Omental fat pad (tissue), 4 donors: ENCODE results near the gene RASL11B. TPM values are rescaled to one million over a fixed set of nuclear protein-coding genes. Genes with fewer than 3 reads are reported as not detected.

ENCODE experiments used
- ATAC-seq: fragments of 150-250 bp; one replicate; pipeline ENCODE4 v1.9.1; 2016; ENCODE audit warnings: mild to moderate bottlenecking, moderate library complexity; ENCODE audit not compliant: low FRiP score
- DNase-seq: peaks from one replicate; pipeline ENCODE4 v3.0.0-alpha.2; 2019; ENCODE audit warnings: low spot score
- total RNA-seq, 4 donors: library from RNA; depleted of rRNA; stranded (reverse); fragments of >200 nt; gene quantifications; one replicate each; pipeline ENCODE4 v1.1.0, GENCODE V29; 2016
- TF ChIP-seq, protein P1 (sequence below), 3 donors: fragments of 450-650 bp; IDR thresholded peaks; one replicate each; pipeline ENCODE4 v1.5.1; 2016 to 2017; ENCODE audit warnings: antibody characterized with exemption in 3 of 3, mild to moderate bottlenecking in 3 of 3, moderate library complexity in 2 of 3

RASL11B gene
- total RNA-seq, 4 donors from 2014 or later, result 0.56 to 1.9 (median 1.7) TPM; not detected in 1

GRCh38 chr4:52890521-52890791 is 28.3 kb downstream of the RASL11B start:
- TF ChIP-seq, protein P1, sequence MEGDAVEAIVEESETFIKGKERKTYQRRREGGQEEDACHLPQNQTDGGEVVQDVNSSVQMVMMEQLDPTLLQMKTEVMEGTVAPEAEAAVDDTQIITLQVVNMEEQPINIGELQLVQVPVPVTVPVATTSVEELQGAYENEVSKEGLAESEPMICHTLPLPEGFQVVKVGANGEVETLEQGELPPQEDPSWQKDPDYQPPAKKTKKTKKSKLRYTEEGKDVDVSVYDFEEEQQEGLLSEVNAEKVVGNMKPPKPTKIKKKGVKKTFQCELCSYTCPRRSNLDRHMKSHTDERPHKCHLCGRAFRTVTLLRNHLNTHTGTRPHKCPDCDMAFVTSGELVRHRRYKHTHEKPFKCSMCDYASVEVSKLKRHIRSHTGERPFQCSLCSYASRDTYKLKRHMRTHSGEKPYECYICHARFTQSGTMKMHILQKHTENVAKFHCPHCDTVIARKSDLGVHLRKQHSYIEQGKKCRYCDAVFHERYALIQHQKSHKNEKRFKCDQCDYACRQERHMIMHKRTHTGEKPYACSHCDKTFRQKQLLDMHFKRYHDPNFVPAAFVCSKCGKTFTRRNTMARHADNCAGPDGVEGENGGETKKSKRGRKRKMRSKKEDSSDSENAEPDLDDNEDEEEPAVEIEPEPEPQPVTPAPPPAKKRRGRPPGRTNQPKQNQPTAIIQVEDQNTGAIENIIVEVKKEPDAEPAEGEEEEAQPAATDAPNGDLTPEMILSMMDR (IDR thresholded peaks at IDR 0.05), result no peak
- ATAC-seq, result no peak
- no peak for DNase-seq

DNA sequence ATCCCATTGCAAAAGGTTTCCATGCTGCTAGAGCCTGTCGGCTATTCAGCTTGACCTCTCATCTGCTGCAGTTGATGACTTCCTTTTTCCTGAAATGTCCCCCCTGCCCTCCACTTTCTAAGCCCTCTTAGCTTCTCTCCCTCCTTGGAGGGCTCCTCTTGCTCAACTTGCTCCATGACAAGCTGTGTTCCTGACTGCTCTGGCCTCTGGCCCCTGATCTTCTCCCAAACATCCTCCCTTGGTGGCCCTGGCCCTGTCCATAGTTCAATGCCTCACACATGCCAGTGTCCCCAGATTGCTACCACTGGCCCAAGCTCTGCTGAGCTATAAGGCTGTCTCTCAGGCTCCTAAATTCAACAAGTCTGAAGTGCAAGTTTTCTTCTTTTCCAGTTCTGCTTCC is 29.6 kb downstream of the RASL11B start:
- DNase-seq (no peak), ATAC-seq (no peak)

GRCh38 chr4:52892880-52893279 is 30.8 kb downstream of the RASL11B start:
- DNase-seq, result no peak
- TF ChIP-seq, protein P1 (IDR thresholded peaks at IDR 0.05), result no peak

More for the DNA sequence above, 29.6 kb downstream of the RASL11B start:
- TF ChIP-seq, protein P1 (IDR thresholded peaks at IDR 0.05), result no peak

GRCh38 chr4:52894443-52894842 is 32.3 kb downstream of the RASL11B start:
- no peak for ATAC-seq
- no peak for DNase-seq
- TF ChIP-seq, protein P1 (IDR thresholded peaks at IDR 0.05), result no peak

More at GRCh38 chr4:52892880-52893279, 30.8 kb downstream of the RASL11B start:
- no peak for ATAC-seq

GRCh38 chr4:52903273-52903672 is 41.2 kb downstream of the RASL11B start:
- TF ChIP-seq, protein P1 (IDR thresholded peaks at IDR 0.05), result no peak
- ATAC-seq (no peak), DNase-seq (no peak)

DNA sequence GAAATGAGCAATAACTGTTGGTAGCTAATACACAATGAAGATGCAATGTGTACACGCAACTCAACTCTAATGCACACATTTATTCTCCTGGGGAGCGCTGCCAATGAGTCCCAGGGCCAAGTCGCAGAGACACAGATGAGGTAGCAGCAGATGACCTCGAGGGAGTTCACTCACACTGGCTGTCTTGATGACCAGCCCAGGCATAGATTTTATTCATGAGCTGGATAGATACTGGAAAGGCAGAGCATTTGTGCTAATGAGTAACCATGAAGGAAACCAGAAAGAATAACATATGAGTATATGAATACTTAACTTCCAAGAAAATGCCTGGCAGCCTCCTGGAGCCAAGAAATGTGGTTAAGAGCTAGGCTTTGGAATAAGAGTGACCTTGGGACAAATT is 42.3 kb downstream of the RASL11B start:
- TF ChIP-seq, protein P1 (IDR thresholded peaks at IDR 0.05), result no peak
- ATAC-seq (no peak), DNase-seq (no peak)

- DNase-seq, result no peak
- no peak for ATAC-seq
- TF ChIP-seq, protein P1 (IDR thresholded peaks at IDR 0.05), result no peak
These were observed 45.4 kb downstream of the RASL11B start for GRCh38 chr4:52907510-52907909.
